ENCODE measurements around the gene VAV3.

DNA sequence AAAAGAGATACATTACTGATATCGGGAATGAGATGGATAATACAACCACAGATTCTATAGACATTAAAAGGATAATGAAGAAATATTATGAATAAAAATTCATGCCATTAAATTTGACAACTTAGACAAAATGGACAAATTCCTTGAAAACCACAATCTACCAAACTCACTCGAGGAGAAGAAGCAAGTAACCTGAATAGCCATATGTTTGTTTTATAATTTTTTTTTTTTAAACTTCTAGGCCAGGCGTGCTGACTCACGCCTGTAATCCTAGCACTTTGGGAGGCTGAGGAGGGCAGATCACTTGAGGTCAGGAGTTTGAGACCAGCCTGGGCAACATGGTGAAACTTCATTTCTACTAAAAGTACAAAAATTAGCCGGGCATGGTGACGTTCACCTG lies 327.9 kb downstream of the VAV3 start:
- TF ChIP-seq CTCF (IDR thresholded peaks at IDR 0.05) (no peak), TEAD4 (CRISPR knock-in tag; IDR thresholded peaks at IDR 0.05) (no peak), NFE2L1 (CRISPR knock-in tag; IDR thresholded peaks at IDR 0.05) (no peak), CREM (CRISPR knock-in tag; IDR thresholded peaks at IDR 0.05) (no peak), MAX (CRISPR knock-in tag; IDR thresholded peaks at IDR 0.05) (no peak), E2F4 (CRISPR knock-in tag; IDR thresholded peaks at IDR 0.05; ENCODE audit: borderline replicate concordance, low read depth) (no peak), AFF4 (CRISPR knock-in tag; IDR thresholded peaks at IDR 0.05; ENCODE audit: borderline replicate concordance) (no peak), NR1H2 (CRISPR knock-in tag; IDR thresholded peaks at IDR 0.05) (no peak), NR2C2 (CRISPR knock-in tag; IDR thresholded peaks at IDR 0.05) (no peak), NR3C1 (CRISPR knock-in tag; conservative IDR thresholded peaks at IDR 0.05; ENCODE audit: low read depth) (no peak), E2F1 (CRISPR knock-in tag; IDR thresholded peaks at IDR 0.05) (no peak), ZNF263 (CRISPR knock-in tag; IDR thresholded peaks at IDR 0.05; ENCODE audit: low read depth) (no peak), ZNF232 (CRISPR knock-in tag; IDR thresholded peaks at IDR 0.05) (no peak)
- TF ChIP-seq, protein P1, sequence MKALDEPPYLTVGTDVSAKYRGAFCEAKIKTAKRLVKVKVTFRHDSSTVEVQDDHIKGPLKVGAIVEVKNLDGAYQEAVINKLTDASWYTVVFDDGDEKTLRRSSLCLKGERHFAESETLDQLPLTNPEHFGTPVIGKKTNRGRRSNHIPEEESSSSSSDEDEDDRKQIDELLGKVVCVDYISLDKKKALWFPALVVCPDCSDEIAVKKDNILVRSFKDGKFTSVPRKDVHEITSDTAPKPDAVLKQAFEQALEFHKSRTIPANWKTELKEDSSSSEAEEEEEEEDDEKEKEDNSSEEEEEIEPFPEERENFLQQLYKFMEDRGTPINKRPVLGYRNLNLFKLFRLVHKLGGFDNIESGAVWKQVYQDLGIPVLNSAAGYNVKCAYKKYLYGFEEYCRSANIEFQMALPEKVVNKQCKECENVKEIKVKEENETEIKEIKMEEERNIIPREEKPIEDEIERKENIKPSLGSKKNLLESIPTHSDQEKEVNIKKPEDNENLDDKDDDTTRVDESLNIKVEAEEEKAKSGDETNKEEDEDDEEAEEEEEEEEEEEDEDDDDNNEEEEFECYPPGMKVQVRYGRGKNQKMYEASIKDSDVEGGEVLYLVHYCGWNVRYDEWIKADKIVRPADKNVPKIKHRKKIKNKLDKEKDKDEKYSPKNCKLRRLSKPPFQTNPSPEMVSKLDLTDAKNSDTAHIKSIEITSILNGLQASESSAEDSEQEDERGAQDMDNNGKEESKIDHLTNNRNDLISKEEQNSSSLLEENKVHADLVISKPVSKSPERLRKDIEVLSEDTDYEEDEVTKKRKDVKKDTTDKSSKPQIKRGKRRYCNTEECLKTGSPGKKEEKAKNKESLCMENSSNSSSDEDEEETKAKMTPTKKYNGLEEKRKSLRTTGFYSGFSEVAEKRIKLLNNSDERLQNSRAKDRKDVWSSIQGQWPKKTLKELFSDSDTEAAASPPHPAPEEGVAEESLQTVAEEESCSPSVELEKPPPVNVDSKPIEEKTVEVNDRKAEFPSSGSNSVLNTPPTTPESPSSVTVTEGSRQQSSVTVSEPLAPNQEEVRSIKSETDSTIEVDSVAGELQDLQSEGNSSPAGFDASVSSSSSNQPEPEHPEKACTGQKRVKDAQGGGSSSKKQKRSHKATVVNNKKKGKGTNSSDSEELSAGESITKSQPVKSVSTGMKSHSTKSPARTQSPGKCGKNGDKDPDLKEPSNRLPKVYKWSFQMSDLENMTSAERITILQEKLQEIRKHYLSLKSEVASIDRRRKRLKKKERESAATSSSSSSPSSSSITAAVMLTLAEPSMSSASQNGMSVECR (CRISPR knock-in tag; IDR thresholded peaks at IDR 0.05; ENCODE audit: borderline replicate concordance), result no peak

All from WTC11 (cell line).